IPS-11a (cell line): Measurements from ENCODE around the gene CLSTN2.
A peak's percentile ranks its signal among the peaks of the same experiment; 100 is the strongest.

ENCODE experiments used
- H3K4me3 ChIP-seq: one replicate; pipeline ENCODE4 v1.5.1; 2013; ENCODE audit warnings: low read depth, low read length, control low read depth

The CLSTN2 gene

GRCh38 chr3:139935016-139935865 is at the start of gene CLSTN2:
TSS of gene CLSTN2 (plus strand) at chr3:139935185.
- peak within 1 kb of the TSS; percentile 50 for H3K4me3 ChIP-seq

- no peak overlapping the region for H3K4me3 ChIP-seq
Observed at GRCh38 chr3:139887431-139887830, 47.6 kb upstream of the CLSTN2 start.

GRCh38 chr3:139888561-139889140 is 46.3 kb upstream of the CLSTN2 start:
- no peak overlapping the region for H3K4me3 ChIP-seq

- no peak overlapping the region for H3K4me3 ChIP-seq
Observed at GRCh38 chr3:139893267-139893962, 41.6 kb upstream of the CLSTN2 start.

- H3K4me3 ChIP-seq, result no peak overlapping the region
Observed at GRCh38 chr3:139893963-139894642, 40.9 kb upstream of the CLSTN2 start.

- H3K4me3 ChIP-seq, result no peak overlapping the region
Observed at GRCh38 chr3:139894643-139894989, 40.4 kb upstream of the CLSTN2 start.

GRCh38 chr3:139897759-139898158 is 37.2 kb upstream of the CLSTN2 start:
- no peak overlapping the region for H3K4me3 ChIP-seq

- H3K4me3 ChIP-seq, result no peak overlapping the region
Observed at GRCh38 chr3:139906418-139906817, 28.6 kb upstream of the CLSTN2 start.

- H3K4me3 ChIP-seq, result no peak overlapping the region
Observed at GRCh38 chr3:139909811-139910210, 25.2 kb upstream of the CLSTN2 start.

- no peak overlapping the region for H3K4me3 ChIP-seq
Observed at GRCh38 chr3:139916271-139916670, 18.7 kb upstream of the CLSTN2 start.

- no peak overlapping the region for H3K4me3 ChIP-seq
Observed at GRCh38 chr3:139917226-139917785, 17.7 kb upstream of the CLSTN2 start.

GRCh38 chr3:139928708-139929505 is 6.1 kb upstream of the CLSTN2 start:
- no peak overlapping the region for H3K4me3 ChIP-seq

GRCh38 chr3:139930211-139930610 is 4.8 kb upstream of the CLSTN2 start:
- H3K4me3 ChIP-seq, result no peak overlapping the region

GRCh38 chr3:139933766-139934165 is 1.2 kb upstream of the CLSTN2 start:
- H3K4me3 ChIP-seq, result no peak overlapping the region

GRCh38 chr3:139934613-139935015 is 371 bp upstream of the CLSTN2 start:
- H3K4me3 ChIP-seq, result peak overlapping the region; percentile 50

- H3K4me3 ChIP-seq, result peak overlapping the region; percentile 50
Observed at GRCh38 chr3:139935866-139936817, 1.2 kb downstream of the CLSTN2 start.

GRCh38 chr3:139937674-139938279 is 2.8 kb downstream of the CLSTN2 start:
- H3K4me3 ChIP-seq, result no peak overlapping the region

GRCh38 chr3:139939681-139940190 is 4.8 kb downstream of the CLSTN2 start:
- H3K4me3 ChIP-seq, result no peak overlapping the region
